Measurements from ENCODE around the gene SFMBT2.

- no peak for TF ChIP-seq CTCF (IDR thresholded peaks at IDR 0.05; ENCODE audit: low read depth, low read length, poor library complexity, severe bottlenecking)
- no peak for TF ChIP-seq EZH2phosphoT487 (IDR thresholded peaks at IDR 0.05; ENCODE audit: borderline replicate concordance, low read length)
Measured at GRCh38 chr10:7184660-7185366, 226.0 kb downstream of the SFMBT2 start.
